OCI-M1 (cell line): ENCODE measurements around the gene CHAT.

Experiments
- DNase-seq: peaks from one replicate; lab custom pipeline; 2025; lab: John Stamatoyannopoulos, UW

The CHAT gene

DNA sequence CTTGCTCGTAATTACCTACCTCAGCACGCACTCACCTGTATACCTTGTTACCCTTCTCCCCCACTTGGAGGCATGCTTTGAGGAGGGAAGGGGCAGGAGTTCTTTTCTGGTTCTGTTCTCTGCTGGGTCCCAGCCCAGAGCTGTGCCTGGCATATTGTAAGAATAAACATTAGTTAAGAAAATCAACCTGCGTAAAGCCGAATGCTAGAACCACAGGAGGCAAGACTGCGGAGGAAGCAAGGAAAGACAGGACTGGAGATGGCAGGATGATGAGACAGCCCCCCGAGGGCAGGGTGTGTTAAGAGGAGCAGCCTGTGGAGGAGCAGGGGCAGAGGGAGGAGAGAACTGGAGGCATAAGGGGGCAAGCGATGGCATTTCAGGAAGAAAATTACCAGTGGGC lies 75.1 kb downstream of the CHAT start:
- no peak for DNase-seq

DNA sequence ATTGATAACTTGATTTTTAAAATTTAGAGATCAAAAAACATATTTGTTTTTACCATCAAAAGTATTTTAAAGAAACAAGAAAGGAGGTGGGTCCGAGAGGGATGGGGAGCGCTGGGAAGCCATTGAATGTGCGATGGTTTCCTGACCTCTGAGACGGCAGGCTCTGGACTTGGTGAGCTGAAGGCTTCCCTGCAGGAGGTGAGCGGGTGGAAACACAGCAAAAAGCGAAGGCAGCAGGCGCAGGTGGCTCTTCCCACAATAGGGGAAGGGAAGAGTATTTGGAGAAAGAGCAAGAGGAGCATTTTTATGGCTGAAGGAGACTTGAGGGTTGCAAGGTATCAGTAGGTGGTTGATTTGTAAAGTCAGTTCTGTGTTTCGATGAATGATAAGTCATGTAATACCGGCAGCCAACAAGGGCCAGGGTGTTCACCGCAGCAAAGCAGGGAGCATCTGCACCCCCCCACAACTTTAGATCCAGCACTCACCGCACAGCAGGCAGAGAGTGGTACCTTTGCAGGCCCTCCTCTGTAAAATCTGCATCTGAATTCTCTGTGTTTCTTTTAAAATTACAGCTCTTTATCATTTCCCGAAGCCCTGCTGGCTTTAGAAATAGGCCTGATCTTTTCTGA lies 76.2 kb downstream of the CHAT start:
- no peak for DNase-seq

DNA sequence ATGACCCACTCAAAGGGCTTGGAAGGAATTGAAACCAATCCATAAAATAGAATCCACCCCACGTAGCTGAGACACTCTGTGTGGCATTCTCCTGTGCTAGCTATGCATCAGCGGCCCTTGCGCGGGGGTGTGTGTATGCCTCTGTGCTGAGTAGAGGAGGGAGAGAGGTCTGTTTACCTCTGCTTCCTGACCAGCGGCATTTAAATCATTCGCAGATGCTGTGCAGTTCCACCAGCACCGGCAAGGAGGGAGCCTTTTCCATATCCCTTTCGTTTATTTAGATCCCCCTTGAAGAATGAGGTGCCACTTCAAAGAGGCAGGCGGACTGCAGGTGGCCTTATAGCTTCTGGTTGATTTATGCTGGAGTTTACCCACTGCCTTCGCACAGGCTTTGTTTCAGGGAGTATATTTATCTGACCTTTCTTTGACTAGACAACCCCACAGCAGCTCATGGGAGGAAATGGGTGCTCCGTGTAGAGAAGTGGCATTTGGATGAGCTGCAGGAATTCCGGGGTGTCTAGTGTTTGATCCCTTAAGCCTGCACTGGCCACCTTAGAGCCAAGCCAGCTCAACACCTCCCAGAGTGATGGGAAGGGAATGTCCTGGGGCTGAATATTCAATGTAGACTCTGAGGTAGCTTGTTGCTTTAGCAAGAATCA lies 77.0 kb downstream of the CHAT start:
- no peak for DNase-seq

DNA sequence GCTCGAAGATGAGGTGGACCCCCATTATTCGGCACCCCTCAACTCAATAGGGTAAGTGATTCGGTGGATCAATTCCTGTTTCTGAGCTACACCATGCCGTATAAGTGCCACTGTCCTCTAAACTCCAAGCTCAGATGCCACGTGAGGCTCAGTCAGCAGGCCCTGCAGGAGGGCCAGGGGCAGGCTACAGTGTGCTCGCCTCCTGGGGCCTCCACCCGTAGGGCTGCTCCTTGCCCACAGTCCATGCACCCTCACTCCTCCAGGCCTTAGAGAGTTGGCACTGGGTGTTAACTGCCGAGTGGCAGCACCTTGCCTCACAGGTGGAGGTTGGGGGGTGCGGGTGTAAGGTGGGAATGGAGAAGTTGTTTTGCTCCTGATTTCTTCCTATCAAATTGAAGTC lies 77.8 kb downstream of the CHAT start:
- no peak for DNase-seq

DNA sequence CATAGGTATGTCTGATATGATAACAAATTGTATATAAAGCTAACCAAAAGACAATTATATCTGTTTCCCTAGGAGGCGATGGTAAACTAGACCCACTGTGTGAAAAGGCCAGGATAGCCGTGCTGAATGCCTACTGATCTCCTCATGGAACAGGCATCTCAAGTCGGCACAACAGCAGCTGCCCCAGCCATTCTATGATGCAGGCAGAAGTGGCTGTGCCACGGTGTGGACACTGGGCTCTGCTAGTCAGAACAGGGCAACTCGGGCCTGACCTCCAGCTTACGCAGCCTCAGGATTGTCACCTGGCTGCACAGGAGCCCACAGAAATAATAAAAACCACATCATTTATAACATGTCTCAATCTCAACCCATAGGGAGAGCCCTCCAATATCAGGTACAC lies 80.6 kb downstream of the CHAT start:
- DNase-seq, result no peak

DNA sequence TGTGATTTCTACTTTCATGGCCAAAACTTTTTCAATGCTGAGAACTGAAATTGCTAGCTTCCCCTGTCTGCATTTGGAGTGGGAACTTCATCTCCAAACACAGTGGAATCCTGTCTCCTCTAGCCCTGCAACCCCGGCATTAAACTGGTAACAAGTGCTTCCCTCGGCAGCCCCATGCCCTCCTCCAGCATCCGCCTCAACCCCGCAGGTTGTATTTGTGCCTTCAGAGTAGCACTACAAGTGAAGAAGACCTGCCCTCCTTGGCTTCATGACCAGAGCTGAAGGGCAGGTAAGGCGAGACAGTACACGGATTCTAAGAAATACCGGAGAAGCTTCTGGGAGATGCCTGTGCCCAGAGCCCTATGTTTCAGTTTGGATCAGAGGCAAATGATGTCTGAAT lies 82.5 kb downstream of the CHAT start:
- DNase-seq, result no peak

DNA sequence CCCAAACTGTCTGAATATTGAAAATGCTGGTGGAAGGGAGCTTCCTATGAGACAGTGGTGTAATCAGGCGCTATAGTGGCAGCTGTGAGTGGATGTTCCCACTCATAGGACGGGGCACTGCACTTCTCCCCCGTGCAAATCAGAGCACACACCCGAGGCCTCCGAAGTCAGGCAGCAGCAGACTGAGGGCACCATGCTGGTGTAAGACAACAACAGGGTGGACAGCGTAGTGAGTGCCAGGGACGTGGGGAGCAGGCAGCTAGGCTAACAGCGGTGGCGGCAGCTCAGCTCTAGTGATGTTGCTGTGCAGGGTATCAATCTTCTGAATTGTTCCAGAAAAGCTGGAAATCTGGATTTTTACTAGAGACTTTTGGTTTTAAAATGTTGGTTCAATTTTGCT lies 84.8 kb downstream of the CHAT start:
- no peak for DNase-seq

DNA sequence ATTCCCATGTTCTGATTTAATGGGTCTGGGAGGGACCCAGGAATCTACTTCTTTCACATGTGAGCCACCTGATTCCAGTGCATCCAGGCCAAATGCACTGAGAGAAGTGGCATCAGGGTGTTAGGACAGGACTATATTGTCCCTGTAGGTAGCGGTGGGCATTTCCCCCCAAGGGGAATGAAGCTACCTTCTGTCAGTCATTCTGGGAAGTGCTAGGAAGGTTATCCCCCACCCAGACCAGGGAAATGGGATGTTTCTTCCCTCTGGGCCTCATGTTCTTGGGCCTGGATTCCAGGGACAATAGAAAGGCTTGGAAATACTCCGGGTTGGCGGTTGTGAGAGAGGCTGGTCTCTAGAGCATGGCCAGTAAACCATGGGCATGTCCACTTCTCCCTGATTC lies 86.4 kb downstream of the CHAT start:
- no peak for DNase-seq

DNA sequence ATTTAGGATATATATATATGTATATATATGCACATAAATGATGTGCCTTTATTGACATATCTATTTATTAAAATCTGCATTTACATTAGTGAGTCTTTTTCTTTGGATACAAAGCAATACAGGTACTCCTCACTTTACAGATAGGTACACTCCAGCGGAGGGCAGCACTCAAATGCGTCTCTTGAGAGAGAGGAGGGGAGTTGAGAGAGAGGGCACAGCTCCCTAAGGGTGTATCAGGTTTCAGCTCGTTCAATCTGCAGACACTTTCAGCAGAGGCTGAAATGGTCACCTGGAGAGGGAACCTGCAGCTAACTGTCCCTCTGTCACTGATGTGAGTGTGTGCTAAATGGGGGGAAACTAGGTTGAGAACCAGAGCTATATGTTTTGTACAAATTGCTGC lies 87.2 kb downstream of the CHAT start:
- no peak for DNase-seq

DNA sequence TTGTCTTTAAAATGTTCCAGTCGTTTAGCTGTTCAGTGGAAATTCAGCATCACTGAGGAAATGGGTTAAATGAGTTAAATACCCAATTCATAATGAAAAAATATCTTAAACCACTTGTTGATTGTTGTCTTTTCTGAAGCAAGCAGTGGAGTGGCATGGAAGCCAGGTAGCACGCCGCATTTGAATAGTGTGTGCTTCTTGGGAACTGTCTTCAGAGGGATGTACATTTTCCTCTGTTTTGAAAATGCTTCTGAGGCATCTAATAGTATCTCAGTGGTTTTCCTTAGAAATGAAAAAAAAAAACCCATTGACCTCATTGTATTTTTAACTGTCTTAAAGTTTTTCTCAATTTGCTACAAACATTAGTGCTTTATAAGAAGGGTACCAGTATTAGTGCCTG lies 93.7 kb downstream of the CHAT start:
- no peak for DNase-seq

DNA sequence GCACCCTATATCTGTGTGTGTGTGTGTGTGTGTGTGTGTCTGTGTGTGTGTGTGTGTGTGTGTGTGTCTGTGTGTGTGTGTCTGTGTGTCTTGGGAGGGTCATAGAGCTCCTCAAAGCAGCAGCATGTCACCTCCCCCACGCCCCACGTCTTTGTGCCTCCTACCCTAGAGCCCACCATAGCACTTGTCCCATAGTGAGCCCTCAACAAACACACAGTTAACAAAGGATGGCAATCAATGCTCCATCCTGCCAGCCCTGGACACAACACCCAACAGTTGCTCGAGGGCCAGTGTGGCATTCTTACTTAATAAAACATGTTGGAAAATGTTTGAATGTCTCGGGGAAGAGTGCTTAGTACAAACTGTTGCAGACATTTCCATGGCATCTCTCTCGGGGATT lies 96.1 kb downstream of the CHAT start:
- DNase-seq, result no peak

DNA sequence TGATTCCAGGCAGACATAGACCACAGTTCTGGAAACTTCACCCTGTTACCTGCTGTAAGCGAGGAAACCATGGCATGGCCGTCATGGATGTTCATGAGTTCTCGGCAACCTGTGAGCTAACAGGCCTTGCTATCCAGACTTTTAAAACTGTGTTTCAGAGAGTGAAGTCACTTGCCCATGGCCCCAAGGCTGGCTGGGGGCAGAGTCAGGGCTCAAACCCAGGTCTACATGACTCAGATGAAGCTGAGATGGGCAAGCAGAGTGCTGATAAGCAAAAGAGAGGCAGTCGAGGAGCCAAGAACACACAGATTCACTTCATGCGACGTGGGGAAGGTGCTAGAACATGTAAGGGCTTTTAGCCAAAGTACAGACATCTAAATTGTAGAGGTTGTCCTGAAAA lies 97.1 kb downstream of the CHAT start:
- no peak for DNase-seq

DNA sequence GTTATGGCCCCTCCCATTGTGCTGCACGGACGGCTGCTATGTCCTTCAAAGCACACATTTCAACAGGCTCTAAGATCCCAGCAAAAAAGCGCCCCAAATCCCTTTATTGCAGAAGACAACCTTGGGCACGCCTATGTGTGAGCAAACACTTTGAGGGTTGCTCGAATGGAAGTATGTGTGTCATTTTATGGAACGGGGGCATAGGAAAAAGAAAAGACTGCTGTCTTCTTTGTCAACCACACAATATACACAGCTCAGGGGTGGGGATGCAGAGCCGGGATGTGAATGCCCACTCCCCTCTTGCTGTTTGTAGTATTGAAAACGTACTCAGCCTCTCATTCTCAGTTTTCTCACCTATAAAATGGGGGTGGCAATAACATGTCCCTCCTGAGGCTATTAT lies 97.6 kb downstream of the CHAT start:
- DNase-seq, result no peak

DNA sequence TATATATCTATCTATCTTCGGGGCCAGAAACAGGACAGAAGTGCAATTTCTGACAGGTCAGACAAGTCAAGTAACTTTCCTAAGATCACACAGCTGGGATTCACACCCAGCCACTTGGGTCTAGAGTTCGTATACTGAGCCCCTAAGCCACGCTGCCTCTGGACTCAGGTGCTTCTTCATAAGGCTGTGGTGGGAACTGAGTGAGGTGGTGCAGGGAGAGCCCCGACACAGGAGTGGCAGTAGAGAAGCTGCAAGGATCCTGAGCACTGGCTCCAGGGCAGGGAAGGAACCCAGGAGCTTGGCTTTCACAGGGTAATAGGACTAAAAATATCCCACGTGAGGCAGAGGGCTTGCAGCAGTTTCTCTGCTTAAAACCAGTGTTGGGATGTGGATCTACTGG lies 99.4 kb downstream of the CHAT start:
- DNase-seq, result no peak
